Central memory CD8-positive, alpha-beta T cell (primary cell): ENCODE results near the gene PTPRG.

Source experiments
- ATAC-seq: fragments of 150-1000 bp; cut with Tn5 transposase; replicated peaks from 2 replicates; pipeline ENCODE4 v1.10.0; 2022; ENCODE audit warnings: mild to moderate bottlenecking, moderate FRiP score, moderate number of reproducible peaks; ENCODE audit not compliant: poor library complexity, severe bottlenecking; ENCODE audit errors: extremely low read depth
- DNase-seq, 2 donors: peaks; one replicate each; pipeline ENCODE4 v3.0.0; 2021; ENCODE audit warnings: low spot score in 2 of 2
- H3K27ac Mint-ChIP-seq: one replicate; pipeline ENCODE4 v1.8.0; 2022; ENCODE audit warnings: low read depth, mild to moderate bottlenecking, moderate library complexity, mixed read lengths
- H3K27me3 Mint-ChIP-seq: one replicate; pipeline ENCODE4 v1.8.0; 2022; ENCODE audit warnings: mixed read lengths
- H3K36me3 Mint-ChIP-seq: one replicate; pipeline ENCODE4 v1.8.0; 2022; ENCODE audit warnings: mild to moderate bottlenecking, moderate library complexity, mixed read lengths; ENCODE audit not compliant: insufficient read depth
- H3K4me1 Mint-ChIP-seq: one replicate; pipeline ENCODE4 v1.8.0; 2022; ENCODE audit warnings: mixed read lengths
- H3K4me3 Mint-ChIP-seq: one replicate; pipeline ENCODE4 v1.8.0; 2022; ENCODE audit warnings: mild to moderate bottlenecking, moderate library complexity, mixed read lengths
- H3K9me3 Mint-ChIP-seq: one replicate; pipeline ENCODE4 v1.8.0; 2022; ENCODE audit warnings: mixed read lengths

The PTPRG gene

DNA sequence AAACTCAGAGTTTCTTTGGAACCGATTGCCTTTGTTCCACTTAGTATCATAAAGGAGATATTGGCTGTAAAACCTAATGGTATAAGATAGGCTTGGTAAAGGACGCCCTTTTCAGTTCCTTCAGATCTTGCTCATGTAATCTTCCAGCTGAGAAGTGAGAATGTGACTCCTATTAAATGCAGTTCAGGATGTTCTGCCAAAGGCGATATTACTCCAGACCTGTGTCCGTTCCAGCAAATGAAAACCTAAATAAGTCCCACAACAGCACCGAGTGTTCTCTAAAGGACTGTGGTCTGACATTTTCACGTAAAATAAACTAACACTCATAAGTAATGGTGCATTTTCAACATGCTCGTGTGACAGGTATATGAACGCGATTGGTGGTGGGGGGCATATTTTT, 535.8 kb downstream of the PTPRG start:
- H3K36me3 Mint-ChIP-seq = no peaks in the 10 kb centered on the region
- H3K9me3 Mint-ChIP-seq = peaks cover 9% of the 10 kb centered on the region
- H3K27ac Mint-ChIP-seq = no peak overlapping the region
- no peaks in the 10 kb centered on the region for H3K4me1 Mint-ChIP-seq
- no peak overlapping the region for H3K4me3 Mint-ChIP-seq
- H3K27me3 Mint-ChIP-seq = no peaks in the 10 kb centered on the region
- ATAC-seq = no peak
- no peak for DNase-seq

DNA sequence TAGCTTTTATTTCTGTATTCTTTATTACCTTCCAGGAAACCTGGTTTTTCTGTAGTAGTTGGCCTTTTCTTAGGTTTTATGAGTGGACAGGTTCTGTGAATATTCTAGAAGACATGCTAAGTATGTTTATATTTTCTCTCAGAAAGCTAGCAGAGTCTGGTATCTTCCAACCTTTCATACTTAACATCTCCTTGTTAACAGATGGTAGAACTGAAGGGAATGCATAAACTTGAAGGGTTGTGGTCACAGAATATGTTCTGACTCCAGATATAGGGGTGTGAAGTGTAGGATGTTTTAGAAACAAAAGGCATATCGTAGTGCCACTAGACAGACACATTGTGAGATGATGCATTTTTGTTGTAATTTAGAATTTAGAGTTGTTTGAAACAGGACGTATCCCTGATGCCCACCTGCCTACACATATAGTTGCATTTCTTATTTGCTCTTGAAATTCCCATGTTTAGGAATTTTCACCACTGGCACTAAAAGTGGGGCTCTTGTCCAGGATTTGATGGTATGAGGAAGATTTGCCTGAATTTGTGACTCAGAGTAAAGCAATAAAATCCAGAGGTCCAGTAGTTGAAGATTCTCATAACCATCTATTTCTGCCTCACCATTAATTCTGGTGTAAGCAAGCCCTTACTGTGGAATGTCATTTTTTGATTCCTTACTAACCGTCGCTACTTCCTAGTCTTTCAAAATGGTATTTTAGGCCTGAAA, 537.4 kb downstream of the PTPRG start:
- ATAC-seq (no peak), DNase-seq (no peak)
- Mint-ChIP-seq H3K27ac (no peak overlapping the region), H3K36me3 (no peaks in the 10 kb centered on the region), H3K4me3 (no peak overlapping the region), H3K4me1 (no peaks in the 10 kb centered on the region), H3K27me3 (no peaks in the 10 kb centered on the region), H3K9me3 (peaks cover 9% of the 10 kb centered on the region)

DNA sequence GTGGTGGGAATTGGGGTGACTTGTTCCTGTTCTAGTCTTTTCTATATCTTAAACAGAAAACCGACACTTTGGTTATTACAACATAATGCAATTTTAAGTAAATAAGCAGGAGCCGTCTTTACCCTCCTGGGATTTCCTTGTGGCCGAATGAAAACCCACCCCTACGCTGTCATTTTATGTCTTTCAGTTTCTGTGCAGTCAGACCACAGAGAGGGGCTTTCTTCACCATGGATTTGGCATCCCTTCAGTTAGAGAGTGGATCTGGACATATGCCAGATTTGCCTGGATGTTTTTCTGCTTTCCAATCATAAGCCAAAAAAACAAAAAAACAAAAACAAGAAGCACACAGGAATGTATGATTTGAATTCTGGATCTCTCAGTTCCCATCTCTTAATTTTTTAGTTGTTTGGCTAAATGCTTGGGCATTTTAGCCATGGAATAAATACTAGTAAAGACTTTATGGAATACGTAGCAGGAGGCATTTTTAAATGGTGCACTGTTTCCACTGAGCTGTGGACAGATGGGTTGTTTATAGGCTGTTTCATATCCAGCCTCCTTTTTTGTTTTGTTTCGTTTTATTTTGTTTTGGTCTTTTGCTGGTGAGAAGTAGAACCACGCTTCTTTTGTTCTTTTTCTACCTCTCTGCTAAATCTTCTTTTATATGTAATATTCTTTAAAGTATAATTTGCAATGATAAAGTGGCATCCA, 539.1 kb downstream of the PTPRG start:
- ATAC-seq (no peak), DNase-seq (no peak)
- Mint-ChIP-seq H3K27me3 (no peaks in the 10 kb centered on the region), H3K4me1 (no peaks in the 10 kb centered on the region), H3K4me3 (no peak overlapping the region), H3K27ac (no peak overlapping the region), H3K9me3 (peaks cover 9% of the 10 kb centered on the region), H3K36me3 (no peaks in the 10 kb centered on the region)

DNA sequence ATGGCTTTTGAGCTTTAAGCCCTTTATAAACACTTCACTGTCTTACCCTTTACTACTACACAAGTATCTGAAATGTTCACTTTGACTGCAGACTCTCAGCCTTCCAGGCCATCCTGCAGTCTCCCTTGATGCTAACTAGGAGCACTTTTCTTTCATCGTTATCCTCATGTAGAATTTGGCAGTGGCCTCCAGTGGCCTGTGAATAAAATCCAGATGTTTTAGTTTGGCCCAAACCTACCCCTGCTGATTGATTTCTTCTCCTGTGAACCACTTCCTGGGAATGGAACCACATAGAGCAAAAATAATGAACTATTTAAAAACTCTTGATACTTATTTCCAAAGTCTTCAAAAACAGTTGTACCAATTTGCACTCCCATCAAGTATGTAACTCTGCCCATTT, 540.1 kb downstream of the PTPRG start:
- Mint-ChIP-seq H3K27me3 (no peaks in the 10 kb centered on the region), H3K4me1 (no peaks in the 10 kb centered on the region), H3K36me3 (no peaks in the 10 kb centered on the region), H3K4me3 (no peak overlapping the region), H3K27ac (no peak overlapping the region), H3K9me3 (peaks cover 9% of the 10 kb centered on the region)
- DNase-seq (no peak), ATAC-seq (no peak)

DNA sequence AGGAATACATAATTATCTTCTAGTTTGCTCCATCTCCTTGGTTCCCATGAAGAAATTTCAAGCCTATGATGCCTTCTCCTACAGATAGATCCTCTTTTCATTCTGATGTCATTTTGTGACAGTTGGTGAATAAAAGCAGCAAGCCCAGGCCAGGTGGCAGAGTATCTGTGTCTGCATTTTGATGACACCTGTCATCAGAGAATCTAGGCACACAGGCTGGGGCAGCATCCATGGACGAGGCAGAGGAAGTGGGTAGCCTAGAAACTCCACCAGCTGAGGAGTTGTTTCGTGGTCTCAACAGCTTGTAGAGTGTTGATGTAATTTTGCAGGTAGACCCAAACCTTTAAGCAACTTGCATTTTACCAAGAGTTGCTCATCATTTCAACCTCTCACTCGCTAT, 542.2 kb downstream of the PTPRG start:
- H3K36me3 Mint-ChIP-seq = no peaks in the 10 kb centered on the region
- DNase-seq (no peak), ATAC-seq (no peak)
- H3K27ac Mint-ChIP-seq = no peak overlapping the region
- no peaks in the 10 kb centered on the region for H3K4me1 Mint-ChIP-seq
- no peak overlapping the region for H3K4me3 Mint-ChIP-seq
- peaks cover 4% of the 10 kb centered on the region for H3K9me3 Mint-ChIP-seq
- no peaks in the 10 kb centered on the region for H3K27me3 Mint-ChIP-seq

DNA sequence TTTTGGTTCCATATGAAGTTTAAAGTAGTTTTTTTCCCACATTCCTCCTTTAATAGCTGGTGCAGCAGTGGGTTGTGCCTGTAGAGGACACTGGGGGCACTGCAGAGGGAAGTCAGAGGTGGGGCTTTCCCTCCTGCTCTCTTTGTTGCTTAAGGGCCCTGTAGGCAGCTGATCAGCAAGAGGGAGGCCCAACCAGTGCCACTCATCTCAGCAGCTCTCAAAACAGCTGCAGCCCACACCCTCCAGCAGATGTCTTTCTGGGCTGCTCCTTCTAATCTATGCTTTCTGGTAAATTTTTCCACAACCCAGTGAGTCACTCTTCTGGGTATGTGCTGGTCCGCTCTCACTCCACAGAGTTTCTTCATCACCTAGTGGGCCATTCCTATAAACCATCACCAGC, 548.2 kb downstream of the PTPRG start:
- Mint-ChIP-seq H3K27me3 (no peaks in the 10 kb centered on the region), H3K4me1 (no peaks in the 10 kb centered on the region), H3K36me3 (no peaks in the 10 kb centered on the region), H3K4me3 (no peak overlapping the region), H3K9me3 (peaks cover 8% of the 10 kb centered on the region), H3K27ac (no peak overlapping the region)
- DNase-seq (no peak), ATAC-seq (no peak)

DNA sequence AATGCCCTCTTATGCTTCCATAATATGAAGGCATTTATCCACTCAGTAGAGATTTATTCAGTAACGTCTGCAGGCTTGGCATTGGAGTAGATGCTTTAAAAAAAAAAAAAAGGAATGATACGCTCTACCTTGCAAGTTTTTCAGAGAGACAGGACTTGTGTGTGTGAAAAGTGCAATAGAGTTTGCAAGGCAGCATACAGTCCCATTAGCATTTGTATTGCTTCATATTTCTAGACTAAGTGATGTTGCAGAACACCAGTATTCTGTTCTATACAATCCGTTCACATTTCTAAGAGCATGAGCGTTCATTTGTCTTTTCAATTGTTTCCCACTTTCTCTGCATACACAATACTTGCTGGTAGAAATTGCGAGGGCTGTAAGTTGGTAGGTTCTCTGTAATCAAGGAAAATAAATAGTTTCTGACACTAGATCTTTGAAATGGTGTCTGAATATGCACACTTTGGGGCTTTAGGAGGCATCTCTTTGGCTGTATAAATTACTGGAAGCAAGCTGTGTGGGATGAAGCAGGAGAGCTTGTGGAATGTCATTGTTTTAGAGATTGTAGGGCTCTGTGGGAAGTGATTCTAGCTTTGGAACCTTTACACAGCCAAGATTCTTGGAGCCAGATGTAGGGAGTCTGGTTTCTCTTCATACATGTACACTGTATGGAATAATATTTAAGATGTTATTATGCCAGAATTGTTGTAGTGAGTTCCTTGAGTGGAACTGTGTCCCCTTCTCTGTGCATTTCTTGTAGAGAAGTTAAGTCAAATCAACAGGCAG, 549.3 kb downstream of the PTPRG start:
- Mint-ChIP-seq H3K27me3 (no peaks in the 10 kb centered on the region), H3K4me3 (no peak overlapping the region), H3K9me3 (peaks cover 8% of the 10 kb centered on the region), H3K27ac (no peak overlapping the region), H3K36me3 (no peaks in the 10 kb centered on the region), H3K4me1 (no peaks in the 10 kb centered on the region)
- ATAC-seq (no peak), DNase-seq (no peak)

DNA sequence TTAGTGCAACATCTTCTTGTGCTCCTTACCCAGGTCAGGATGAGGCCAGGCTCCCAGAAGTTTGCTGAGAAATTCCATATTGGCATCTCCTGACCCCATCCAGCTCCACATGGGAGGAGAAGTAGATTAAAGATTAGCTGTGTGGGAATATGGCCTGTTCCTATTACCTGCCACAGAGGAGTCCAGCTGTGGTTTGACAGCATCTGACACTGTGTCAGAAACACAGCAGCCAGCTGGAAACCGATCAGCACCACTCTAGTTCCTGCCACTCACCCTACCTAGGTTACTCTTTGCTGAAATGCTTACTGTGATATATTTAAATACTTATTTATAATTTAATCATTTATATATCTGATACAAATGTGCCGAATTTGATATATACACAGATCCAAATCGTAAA, 551.7 kb downstream of the PTPRG start:
- Mint-ChIP-seq H3K9me3 (peaks cover 8% of the 10 kb centered on the region), H3K27ac (no peak overlapping the region), H3K4me1 (no peaks in the 10 kb centered on the region), H3K27me3 (no peaks in the 10 kb centered on the region), H3K4me3 (no peak overlapping the region), H3K36me3 (no peaks in the 10 kb centered on the region)
- ATAC-seq = no peak
- DNase-seq = no peak

DNA sequence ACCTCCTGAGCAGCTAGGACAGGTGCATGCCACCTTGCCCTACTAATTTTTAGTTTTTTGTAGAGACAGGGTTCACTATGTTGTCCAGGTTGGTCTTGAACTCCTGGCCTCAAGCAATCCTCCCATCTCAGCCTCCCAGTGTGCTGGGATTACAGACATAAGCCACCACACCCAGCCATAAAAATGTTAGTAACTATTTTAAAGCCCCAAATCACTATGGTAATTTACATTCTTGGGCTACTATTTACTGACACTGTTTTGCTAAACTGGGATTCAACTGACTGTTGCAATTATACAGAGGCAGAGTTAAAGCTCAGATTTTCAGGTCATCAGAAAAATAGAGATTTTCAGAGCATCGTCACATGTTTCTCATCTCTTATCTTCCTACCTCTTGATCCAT, 553.4 kb downstream of the PTPRG start:
- H3K9me3 Mint-ChIP-seq = peaks cover 13% of the 10 kb centered on the region
- ATAC-seq (no peak), DNase-seq (no peak)
- H3K36me3 Mint-ChIP-seq = no peaks in the 10 kb centered on the region
- no peaks in the 10 kb centered on the region for H3K27me3 Mint-ChIP-seq
- H3K27ac Mint-ChIP-seq = no peak overlapping the region
- no peak overlapping the region for H3K4me3 Mint-ChIP-seq
- no peaks in the 10 kb centered on the region for H3K4me1 Mint-ChIP-seq

DNA sequence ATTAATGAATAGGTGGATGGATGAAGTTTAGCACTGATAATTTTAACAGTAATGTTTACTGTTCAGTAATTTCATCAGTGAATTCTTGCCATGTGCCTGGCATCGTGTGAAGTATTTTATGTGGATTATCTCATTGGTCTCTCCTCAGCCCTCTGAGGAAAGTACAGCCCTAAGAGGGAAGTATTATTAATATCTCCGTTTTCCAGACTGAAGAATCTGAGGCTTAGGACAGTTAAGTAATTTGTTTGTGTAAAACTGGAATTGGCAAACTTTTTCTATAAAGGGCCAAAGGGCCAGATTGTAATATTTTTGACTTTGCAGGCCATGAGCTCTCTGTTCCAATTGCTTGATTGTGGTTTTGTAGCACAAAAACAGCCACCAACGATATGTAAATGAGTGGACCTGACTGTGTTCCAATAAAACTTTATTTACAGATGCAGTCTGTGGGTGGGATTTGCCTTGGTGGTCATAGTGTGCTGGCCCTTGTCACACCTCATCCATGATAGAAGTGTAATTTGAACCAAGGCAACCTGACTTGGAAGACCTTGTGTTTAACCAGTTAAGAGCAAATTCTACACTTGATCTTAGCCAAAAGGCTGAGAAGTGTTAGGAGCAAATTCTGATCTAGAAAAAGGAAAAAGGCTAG, 556.7 kb downstream of the PTPRG start:
- Mint-ChIP-seq H3K27ac (no peak overlapping the region), H3K27me3 (no peaks in the 10 kb centered on the region), H3K9me3 (peaks cover 13% of the 10 kb centered on the region), H3K4me3 (no peak overlapping the region), H3K36me3 (no peaks in the 10 kb centered on the region), H3K4me1 (no peaks in the 10 kb centered on the region)
- no peak for DNase-seq
- ATAC-seq = no peak

DNA sequence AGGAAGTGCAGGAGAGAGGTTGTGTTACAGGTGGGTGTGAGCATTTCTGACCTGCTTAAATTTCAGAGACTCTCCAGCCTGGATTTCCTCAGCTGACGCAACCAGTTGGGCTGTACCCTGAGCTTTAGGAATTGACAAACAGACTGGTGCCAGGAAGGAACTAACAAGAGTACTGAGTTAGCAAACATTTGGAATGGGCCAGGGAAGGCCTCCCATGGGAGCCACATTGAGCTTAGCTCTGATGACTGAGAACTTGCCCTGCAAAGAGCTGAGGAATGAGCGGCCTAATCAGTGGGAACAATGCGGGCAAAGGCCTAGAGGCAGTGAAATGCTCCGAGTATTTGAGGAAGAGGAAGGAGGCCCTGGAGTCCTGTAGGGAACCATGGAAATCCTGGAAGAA, 557.8 kb downstream of the PTPRG start:
- Mint-ChIP-seq H3K4me1 (no peaks in the 10 kb centered on the region), H3K27me3 (no peaks in the 10 kb centered on the region)
- no peak for ATAC-seq

DNA sequence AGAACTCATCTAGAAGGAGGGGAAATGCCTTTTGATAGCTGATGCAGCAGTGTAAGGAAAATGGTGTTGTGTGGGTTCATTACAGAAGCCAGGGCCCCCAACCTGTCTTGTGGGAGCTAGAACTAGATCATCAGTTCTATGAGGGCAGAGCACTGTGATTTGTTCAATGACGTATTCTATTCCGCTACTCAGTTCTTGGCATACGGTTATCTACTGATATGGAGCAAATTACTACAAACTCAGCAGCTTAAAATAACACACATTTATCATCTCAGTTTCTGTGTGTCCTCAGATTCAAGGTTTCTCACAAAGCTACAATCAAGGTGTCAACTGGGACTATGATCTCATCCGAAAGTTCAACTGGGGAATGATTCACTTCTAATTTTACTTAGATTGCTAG, 561.4 kb downstream of the PTPRG start:
- no peak for DNase-seq
- ATAC-seq = no peak
- no peaks in the 10 kb centered on the region for H3K4me1 Mint-ChIP-seq
- H3K27me3 Mint-ChIP-seq = no peaks in the 10 kb centered on the region
- H3K4me3 Mint-ChIP-seq = no peak overlapping the region
- H3K9me3 Mint-ChIP-seq = peaks cover 13% of the 10 kb centered on the region
- no peaks in the 10 kb centered on the region for H3K36me3 Mint-ChIP-seq
- H3K27ac Mint-ChIP-seq = no peak overlapping the region

More for the DNA sequence above, 557.8 kb downstream of the PTPRG start:
- H3K9me3 Mint-ChIP-seq = peaks cover 13% of the 10 kb centered on the region
- H3K27ac Mint-ChIP-seq = no peak overlapping the region
- no peaks in the 10 kb centered on the region for H3K36me3 Mint-ChIP-seq
- no peak overlapping the region for H3K4me3 Mint-ChIP-seq
- no peak for DNase-seq
